Right atrium auricular region (tissue), 2 donors: ENCODE results near the gene COTL1. TPM values are rescaled to one million over a fixed set of nuclear protein-coding genes. Genes with fewer than 3 reads are reported as not detected.

ENCODE experiments used
- DNase-seq: peaks from one replicate; pipeline ENCODE4 v3.0.0-alpha.2; 2019; ENCODE audit warnings: low spot score
- H3K27ac ChIP-seq, 2 donors: fragments of 200-600 bp; sonication (generic); 1 replicate in 1 of 2; 2 replicates in 1 of 2; pipeline ENCODE4 v1.5.1; 2016 to 2019
- H3K27me3 ChIP-seq, 2 donors: fragments of 200-600 bp; sonication (generic); one replicate each; pipeline versions ENCODE4 v1.5.1 to v1.6.0; 2017 to 2019
- H3K36me3 ChIP-seq: fragments of 200-600 bp; sonication (generic); one replicate; pipeline ENCODE4 v1.5.1; 2016
- H3K4me1 ChIP-seq, 2 donors: fragments of 200-600 bp; sonication (generic); one replicate each; pipeline versions ENCODE4 v1.5.1 to v1.6.0; 2017 to 2019
- H3K4me3 ChIP-seq, 2 donors: fragments of 200-600 bp; sonication (generic); 1 replicate in 1 of 2; 2 replicates in 1 of 2; pipeline ENCODE4 v1.5.1; 2017 to 2019; ENCODE audit warnings: mild to moderate bottlenecking in 1 of 2, moderate library complexity in 1 of 2
- H3K9me3 ChIP-seq, 2 donors: fragments of 200-600 bp; sonication (generic); one replicate each; pipeline ENCODE4 v1.5.1; 2019
- CTCF ChIP-seq, 2 donors: fragments of 200-600 bp; sonication (generic); IDR thresholded peaks; one replicate each; pipeline ENCODE4 v1.5.1; 2019; ENCODE audit warnings: antibody characterized with exemption in 2 of 2
- total RNA-seq, 2 donors: library from RNA; depleted of rRNA; stranded (reverse); fragments of >200 nt; gene quantifications; one replicate each; pipeline ENCODE4 v1.1.0, GENCODE V29; 2016

Gene COTL1
- total RNA-seq, 2 donors from 2014 or later, result 8.0 to 27.1 TPM

DNA sequence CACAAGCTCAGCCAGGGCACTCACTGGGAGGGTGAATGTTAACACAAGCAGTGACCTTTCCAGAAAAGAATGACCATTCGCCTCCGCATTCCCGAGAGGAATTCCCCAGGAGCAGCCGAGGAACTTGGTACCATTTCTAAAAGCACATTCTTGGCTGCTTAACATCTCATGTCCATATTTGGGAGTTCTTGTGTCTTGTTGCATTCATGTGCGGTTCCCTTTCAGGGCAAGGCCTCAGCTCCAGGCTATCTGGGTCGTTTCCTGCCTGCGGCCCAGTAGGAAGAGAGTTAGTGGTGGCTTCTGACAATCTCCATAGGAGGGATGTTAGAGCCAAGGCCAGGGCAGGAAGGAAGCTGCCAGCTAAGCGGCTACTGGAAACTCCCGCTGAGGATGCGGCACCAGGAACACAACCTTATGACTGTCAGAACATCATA, 85.6 kb downstream of the COTL1 start:
- peak; percentile 88 for DNase-seq
- Histone ChIP-seq H3K9me3 (no peaks in the 10 kb centered on the region), H3K4me3 (no peak overlapping the region), H3K36me3 (no peaks in the 10 kb centered on the region), H3K27ac (peak overlapping the region; percentile 35 to 71), H3K4me1 (peaks cover 0 to 35% of the 10 kb centered on the region in 2 donors), H3K27me3 (no peaks in the 10 kb centered on the region)
- TF ChIP-seq CTCF (IDR thresholded peaks at IDR 0.05), result no peak

DNA sequence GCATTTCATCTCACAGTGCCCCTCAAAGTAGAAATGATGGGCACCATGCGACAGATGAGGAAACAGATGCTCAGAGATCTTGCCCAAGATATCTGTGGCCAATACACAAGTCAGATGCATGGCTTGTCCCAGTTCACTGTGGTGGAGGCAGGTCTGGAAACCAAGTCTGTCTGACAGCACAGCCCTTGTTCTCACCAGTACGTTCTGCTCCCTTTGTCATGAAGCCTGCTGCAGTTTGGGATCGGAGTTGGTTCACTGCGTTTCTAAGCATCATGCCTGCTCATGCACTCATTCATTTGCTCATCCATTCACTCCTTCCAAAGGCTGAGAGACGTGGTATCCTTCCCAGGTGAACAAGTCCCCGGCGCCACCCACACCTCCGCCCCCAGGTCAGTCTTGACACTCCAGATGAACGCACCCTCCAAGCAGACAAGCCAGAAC, 86.2 kb downstream of the COTL1 start:
- Histone ChIP-seq H3K27ac (peak overlapping the region; percentile 35 to 71), H3K4me3 (no peak overlapping the region), H3K4me1 (peaks cover 0 to 41% of the 10 kb centered on the region in 2 donors), H3K36me3 (no peaks in the 10 kb centered on the region), H3K27me3 (no peaks in the 10 kb centered on the region), H3K9me3 (no peaks in the 10 kb centered on the region)
- no peak for TF ChIP-seq CTCF (IDR thresholded peaks at IDR 0.05)
- no peak for DNase-seq

DNA sequence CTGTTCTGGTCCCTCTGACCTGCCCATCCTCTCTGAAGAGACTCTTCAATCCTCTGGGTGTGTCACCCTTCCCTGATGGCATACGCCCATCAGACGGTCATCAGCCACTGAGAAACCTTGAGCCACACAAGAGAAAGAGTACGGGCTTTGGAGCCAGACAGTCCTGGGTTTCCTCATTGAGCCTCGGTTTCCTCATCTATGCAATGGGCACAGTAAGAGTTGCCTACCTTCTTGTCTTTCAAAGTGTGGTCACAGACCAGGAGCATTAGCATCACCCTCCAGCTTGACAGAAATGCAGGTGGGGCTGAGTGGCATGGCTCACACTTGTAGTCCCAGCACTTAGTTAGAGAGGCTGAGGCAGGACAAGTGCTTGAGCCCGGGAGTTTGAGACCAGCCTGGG, 87.3 kb downstream of the COTL1 start:
- no peak for DNase-seq
- Histone ChIP-seq H3K4me1 (peaks cover 0 to 46% of the 10 kb centered on the region in 2 donors), H3K36me3 (no peaks in the 10 kb centered on the region), H3K27ac (no peak overlapping the region), H3K27me3 (no peaks in the 10 kb centered on the region), H3K4me3 (no peak overlapping the region), H3K9me3 (no peaks in the 10 kb centered on the region)
- no peak for TF ChIP-seq CTCF (IDR thresholded peaks at IDR 0.05)

- Histone ChIP-seq H3K4me1 (peaks cover 0 to 46% of the 10 kb centered on the region in 2 donors), H3K4me3 (no peak overlapping the region), H3K27me3 (no peaks in the 10 kb centered on the region), H3K27ac (no peak overlapping the region), H3K36me3 (no peaks in the 10 kb centered on the region), H3K9me3 (no peaks in the 10 kb centered on the region)
- no peak for TF ChIP-seq CTCF (IDR thresholded peaks at IDR 0.05)
- DNase-seq, result no peak
Measured at GRCh38 chr16:84529607-84530006, 88.3 kb downstream of the COTL1 start.

GRCh38 chr16:84528322-84528721, 89.6 kb downstream of the COTL1 start:
- H3K27ac ChIP-seq, result peak overlapping the region in 1 of 2 donors; percentile 66
- peaks cover 0 to 43% of the 10 kb centered on the region in 2 donors for H3K4me1 ChIP-seq
- H3K36me3 ChIP-seq, result no peaks in the 10 kb centered on the region
- TF ChIP-seq CTCF (IDR thresholded peaks at IDR 0.05), result no peak
- H3K9me3 ChIP-seq, result no peaks in the 10 kb centered on the region
- no peak overlapping the region for H3K4me3 ChIP-seq
- no peaks in the 10 kb centered on the region for H3K27me3 ChIP-seq
- DNase-seq, result no peak
